Measurements from ENCODE around the gene MAEA.
"Not testable (repeated sequence)": the region's sequence is repeated elsewhere in the genome, so short reads cannot be mapped to it uniquely, and the experiment has no call there.

Gene MAEA

GRCh38 chr4:1371176-1372165, 81.8 kb downstream of the MAEA start:
- H3K4me3 ChIP-seq (ENCODE audit: low read length, poor library complexity, severe bottlenecking) = no peak overlapping the region
- H3K79me2 ChIP-seq (ENCODE audit: insufficient read depth, low read length) = no peaks in the 10 kb centered on the region
- H3F3A ChIP-seq (ENCODE audit: low read depth) = no peaks in the 10 kb centered on the region
- H2AFZ ChIP-seq (ENCODE audit: low read length) = no peak overlapping the region
- no peaks in the 10 kb centered on the region for H3K9me3 ChIP-seq (ENCODE audit: insufficient read depth, low read depth, low read length)
- H4K20me1 ChIP-seq (ENCODE audit: insufficient read depth, low read length, poor library complexity, severe bottlenecking) = no peaks in the 10 kb centered on the region
- H3K36me3 ChIP-seq (ENCODE audit: insufficient read depth, low read length) = no peaks in the 10 kb centered on the region; the same call in 1 of the 2 replicates
- H3K9ac ChIP-seq (ENCODE audit: low read depth, low read length, poor library complexity, severe bottlenecking) = no peak overlapping the region
- H3K4me2 ChIP-seq (ENCODE audit: low read depth, low read length, poor library complexity, severe bottlenecking) = no peak overlapping the region
- TF ChIP-seq EZH2phosphoT487 (IDR thresholded peaks at IDR 0.05; ENCODE audit: borderline replicate concordance) (no peak), CTCF (conservative IDR thresholded peaks at IDR 0.05; ENCODE audit: low read length) (no peak)
- no peaks in the 10 kb centered on the region for H3K27me3 ChIP-seq (ENCODE audit: insufficient read depth, low read length, poor library complexity, severe bottlenecking)
- no peaks in the 10 kb centered on the region for H3K4me1 ChIP-seq (ENCODE audit: insufficient read depth, low read length, poor library complexity, severe bottlenecking)
- no peaks in the 10 kb centered on the region for H3K9me2 ChIP-seq (replicated peaks; ENCODE audit: low read depth, low read length)

GRCh38 chr4:1372576-1372975, 82.9 kb downstream of the MAEA start:
- H3K9ac ChIP-seq (ENCODE audit: low read depth, low read length, poor library complexity, severe bottlenecking); H3K4me1 ChIP-seq (ENCODE audit: insufficient read depth, low read length, poor library complexity, severe bottlenecking); H2AFZ ChIP-seq (ENCODE audit: low read length); H3K27me3 ChIP-seq (ENCODE audit: insufficient read depth, low read length, poor library complexity, severe bottlenecking); H3F3A ChIP-seq (ENCODE audit: low read depth); H3K9me2 ChIP-seq (replicated peaks; ENCODE audit: low read depth, low read length); H3K4me3 ChIP-seq (ENCODE audit: low read length, poor library complexity, severe bottlenecking); H3K79me2 ChIP-seq (ENCODE audit: insufficient read depth, low read length); H4K20me1 ChIP-seq (ENCODE audit: insufficient read depth, low read length, poor library complexity, severe bottlenecking); H3K4me2 ChIP-seq (ENCODE audit: low read depth, low read length, poor library complexity, severe bottlenecking); H3K36me3 ChIP-seq (ENCODE audit: insufficient read depth, low read length); H3K9me3 ChIP-seq (ENCODE audit: insufficient read depth, low read depth, low read length): not testable (repeated sequence)

GRCh38 chr4:1373892-1374705, 84.4 kb downstream of the MAEA start:
- Histone ChIP-seq H3K27me3 (ENCODE audit: insufficient read depth, low read length, poor library complexity, severe bottlenecking) (no peaks in the 10 kb centered on the region), H3K4me3 (ENCODE audit: low read length, poor library complexity, severe bottlenecking) (no peak overlapping the region), H3K9ac (ENCODE audit: low read depth, low read length, poor library complexity, severe bottlenecking) (no peak overlapping the region), H3K9me2 (replicated peaks; ENCODE audit: low read depth, low read length) (no peaks in the 10 kb centered on the region), H4K20me1 (ENCODE audit: insufficient read depth, low read length, poor library complexity, severe bottlenecking) (no peaks in the 10 kb centered on the region), H3K4me2 (ENCODE audit: low read depth, low read length, poor library complexity, severe bottlenecking) (no peak overlapping the region), H3F3A (ENCODE audit: low read depth) (no peaks in the 10 kb centered on the region), H3K4me1 (ENCODE audit: insufficient read depth, low read length, poor library complexity, severe bottlenecking) (no peaks in the 10 kb centered on the region), H3K9me3 (ENCODE audit: insufficient read depth, low read depth, low read length) (no peaks in the 10 kb centered on the region), H3K36me3 (ENCODE audit: insufficient read depth, low read length) (no peaks in the 10 kb centered on the region; the same call in 1 of the 2 replicates), H2AFZ (ENCODE audit: low read length) (no peak overlapping the region), H3K79me2 (ENCODE audit: insufficient read depth, low read length) (no peaks in the 10 kb centered on the region)
- no peak for TF ChIP-seq EZH2phosphoT487 (IDR thresholded peaks at IDR 0.05; ENCODE audit: borderline replicate concordance)
- no peak for TF ChIP-seq CTCF (conservative IDR thresholded peaks at IDR 0.05; ENCODE audit: low read length)

Measured in Loucy (cell line).